Measurements from ENCODE around the gene PDRG1.
"Not testable (repeated sequence)": the region's sequence is repeated elsewhere in the genome, so short reads cannot be mapped to it uniquely, and the experiment has no call there.

PDRG1 gene

DNA sequence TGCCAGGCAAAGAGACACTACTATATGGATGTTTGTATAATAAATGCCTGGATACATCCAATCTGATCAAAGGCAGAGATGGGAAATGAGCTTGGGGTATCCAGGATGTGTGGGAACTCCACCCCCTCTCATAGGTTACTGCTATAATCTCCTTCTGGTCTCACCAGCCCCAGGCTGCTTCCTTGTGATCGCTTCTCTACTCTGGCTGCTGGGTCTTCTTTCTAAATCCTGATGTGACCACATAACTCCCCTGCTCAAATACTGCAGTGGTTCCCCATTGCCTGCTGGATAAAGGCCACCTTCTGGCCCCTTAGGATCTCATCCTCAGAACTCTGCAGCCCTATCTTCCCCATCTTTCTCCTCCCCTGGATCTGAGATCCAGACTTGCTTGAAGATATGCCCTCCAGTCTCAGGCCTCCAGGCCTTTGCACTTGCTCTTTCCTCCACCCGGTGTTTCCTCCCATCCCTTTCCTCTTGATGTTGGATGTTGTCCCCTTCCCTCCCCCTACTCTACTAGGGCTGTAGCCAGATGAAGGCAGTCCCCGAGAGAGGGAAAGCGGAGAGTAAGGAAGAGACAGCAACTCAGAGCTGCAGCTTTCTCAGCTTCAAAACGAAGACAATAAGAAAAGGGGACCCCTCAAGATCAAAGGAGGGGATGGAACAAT, 15.3 kb upstream of the PDRG1 start:
- no peak for DNase-seq

DNA sequence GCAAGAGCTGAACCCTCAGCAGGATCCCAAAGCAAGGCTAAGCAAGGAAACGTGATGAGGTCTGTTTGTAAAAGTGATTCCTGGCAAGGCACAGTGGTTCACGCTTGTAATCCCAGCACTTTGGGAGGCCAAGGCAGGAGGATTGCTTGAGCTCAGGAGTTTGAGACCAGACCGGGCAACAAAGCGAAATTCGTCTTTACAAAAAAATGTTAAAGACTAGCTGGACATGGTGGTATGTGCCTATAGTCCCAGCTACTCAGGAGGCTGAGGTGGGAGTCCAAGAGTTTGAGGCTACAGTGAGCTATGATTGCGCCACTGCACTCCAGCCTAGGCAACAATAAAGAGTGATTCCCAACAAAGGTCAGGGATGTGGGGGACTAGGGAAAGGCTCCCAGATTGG, 12.0 kb upstream of the PDRG1 start:
- no peak for DNase-seq

DNA sequence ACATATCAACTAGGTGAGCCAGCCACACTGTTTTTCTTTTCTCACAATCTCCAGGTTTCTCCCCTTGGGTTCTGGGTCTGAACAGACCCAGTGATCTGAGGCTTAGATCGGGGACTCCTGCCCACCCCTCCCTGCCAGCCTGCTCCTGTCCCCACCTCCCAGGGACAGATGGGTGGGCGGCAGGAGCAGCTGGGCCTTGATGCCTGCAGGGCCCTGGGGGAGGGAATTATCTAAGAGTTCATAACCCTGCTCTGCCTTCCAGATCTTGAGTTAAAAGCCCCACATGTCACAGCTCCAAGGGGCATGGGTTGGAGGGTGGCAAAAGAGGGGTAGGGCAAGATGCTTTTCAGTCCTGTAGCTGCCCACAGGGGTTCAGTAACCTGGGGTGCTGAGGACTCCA, 10.9 kb upstream of the PDRG1 start:
- no peak for DNase-seq

DNA sequence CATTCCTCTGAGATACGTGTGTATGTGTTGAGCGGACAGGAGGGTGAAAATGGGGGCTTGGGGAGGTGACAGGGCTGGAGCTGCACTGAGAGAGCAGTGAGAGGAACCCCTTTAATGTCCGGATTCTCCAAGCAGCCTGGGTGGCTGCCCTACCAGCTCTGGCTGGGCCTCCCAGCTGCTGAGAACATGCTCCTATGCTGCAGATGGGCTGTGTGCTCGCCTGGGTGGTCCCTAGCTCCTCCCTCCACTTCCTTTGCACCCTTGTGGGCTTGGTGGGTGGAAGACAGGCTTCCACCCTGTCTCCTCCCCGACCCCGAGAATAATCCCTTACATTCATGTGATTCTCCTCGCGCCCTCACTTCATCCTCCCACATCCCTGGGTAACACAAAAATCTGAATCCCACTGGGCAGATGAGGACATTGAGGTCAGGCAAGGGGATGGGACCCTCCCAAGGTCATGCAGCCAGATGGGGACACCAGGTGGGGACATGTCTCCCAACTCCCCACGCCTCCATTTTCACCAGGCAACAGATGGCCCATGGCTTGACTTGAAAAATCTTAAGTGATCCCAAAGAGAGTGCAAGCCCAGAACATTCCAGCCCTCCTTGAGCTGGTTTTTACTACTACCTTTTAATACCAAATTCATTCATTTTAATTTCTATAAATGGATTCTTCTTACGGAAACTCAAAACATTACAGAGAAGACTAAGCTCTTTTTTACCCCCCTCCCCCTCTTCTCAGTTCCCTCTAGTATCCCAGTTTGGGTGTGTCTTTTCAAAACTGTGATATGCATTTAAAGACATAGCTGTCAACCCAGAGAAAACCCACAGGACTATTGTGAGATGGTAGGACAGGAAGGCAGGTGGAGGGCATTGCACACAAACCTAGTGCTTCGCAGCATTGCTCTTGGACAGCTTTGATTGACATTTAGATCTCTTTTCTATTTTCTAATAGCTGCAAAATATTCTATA, 5.0 kb upstream of the PDRG1 start:
- no peak for DNase-seq

DNA sequence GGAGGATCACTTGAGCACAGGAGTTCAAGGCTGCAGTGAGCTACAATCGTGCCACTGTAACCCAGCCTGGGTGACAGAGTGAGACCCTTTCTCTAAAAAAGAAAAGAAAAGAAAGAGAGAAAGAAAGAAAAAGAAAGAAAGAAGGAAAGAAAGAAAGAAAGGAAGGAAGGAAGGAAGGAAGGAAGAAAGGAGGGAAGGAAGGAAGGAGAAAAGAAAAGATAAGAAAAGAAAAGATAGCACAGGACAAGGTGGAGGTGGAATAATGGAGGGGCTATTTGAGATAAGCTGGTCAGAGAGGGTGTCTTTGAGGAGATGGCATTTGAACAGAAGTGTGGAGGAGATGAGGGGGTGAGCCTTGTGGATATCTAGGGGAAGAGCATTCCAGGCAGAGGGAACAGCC, 2.7 kb upstream of the PDRG1 start:
- DNase-seq: no peak

DNA sequence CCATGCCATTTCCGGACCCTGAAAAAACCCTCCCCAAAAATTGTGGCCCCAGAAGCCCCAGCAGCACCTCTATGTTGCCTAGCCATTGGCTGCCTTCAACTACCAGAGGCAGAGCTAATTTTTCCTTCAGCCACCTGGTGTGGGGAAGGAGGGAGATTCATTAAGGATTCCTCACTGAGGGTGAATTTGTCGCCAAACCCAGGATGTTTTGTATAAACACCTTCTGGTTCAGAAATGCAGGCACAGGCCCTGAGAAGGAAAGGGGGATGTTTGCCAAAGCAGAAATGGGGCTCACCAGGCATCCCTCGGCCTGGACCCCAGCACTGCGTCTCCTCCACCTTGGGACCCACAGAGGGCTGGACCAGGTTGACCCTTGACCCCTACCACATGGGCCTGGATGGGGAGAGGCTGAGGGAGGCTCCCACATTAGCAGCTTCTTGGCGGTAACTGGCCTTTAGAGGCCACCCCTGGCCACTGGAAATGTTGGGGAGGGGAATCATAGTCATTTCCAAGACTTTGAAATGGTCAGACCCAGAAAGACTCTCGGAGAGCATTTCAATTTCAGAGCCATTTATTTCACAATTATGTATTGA, 1.8 kb upstream of the PDRG1 start:
- DNase-seq: no peak

DNA sequence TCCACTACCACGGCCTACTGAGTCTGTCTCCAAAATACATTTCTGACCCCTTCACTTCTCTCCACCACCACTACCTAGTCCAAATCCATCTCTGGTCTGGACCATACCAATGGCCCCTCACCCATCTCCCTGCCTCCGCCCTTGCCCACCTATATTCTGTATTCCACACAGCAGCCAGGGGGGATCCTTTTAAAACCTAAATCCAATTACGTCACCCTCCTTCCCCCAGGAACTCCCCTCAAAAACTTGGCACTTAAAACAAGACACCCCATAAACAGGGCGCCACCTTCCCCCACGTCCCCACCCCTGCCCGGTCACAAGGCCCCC, 680 bp downstream of the PDRG1 start:
- no peak for DNase-seq

DNA sequence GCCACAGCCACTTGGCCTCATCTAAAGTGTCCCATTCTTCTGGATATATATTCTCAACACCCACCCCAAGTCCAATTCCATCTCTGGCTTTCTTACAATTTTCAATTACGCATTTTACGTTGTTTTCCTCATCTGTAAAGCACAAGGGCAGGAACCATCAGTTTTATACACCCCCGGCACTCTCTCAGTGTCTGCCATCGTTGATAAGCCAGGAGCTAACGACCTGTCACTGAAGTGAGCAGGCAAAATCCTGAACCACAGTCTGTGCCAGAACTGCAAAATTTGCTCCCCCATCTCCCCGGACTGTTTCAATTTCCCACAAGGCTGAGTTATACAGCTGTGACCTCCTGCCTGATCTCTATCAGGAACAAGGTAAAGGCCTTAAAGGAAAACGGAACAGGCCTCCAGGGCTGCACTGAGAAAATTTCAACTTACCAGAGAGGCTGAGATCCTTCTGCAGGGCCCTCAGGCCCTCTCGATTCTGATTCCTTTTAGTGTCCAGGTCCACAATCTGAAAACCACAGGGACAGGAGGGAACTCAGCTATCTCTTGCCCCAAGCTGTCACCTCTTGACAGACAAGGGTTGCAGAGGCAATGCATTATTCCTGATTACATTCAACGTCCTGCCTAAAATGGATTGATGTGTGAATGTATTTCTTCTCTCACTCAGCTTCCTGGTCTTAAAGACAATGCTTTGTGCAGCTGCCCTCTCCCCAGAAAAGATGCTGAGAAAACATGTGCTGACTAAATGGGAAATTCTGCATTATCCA, 1.8 kb downstream of the PDRG1 start:
- DNase-seq: no peak

DNA sequence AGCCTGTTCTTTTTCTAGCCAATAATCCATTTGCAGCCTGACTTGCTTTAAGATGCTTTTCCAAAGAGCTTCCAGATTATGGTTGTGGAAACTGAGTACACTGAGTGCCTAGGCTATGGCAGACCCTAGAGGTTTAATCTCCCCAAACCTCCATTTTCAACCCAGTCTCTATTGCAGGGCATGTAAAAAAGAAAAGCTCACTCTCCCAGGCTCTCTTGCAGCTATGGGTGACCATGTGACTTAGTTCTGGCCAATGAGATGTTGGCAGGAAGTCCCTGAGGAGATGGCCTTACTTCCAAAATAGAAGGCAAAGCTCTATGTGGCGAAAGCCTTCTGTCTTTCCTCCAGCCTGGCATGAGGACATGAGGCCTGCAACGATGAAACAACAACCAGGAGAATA, 3.8 kb downstream of the PDRG1 start:
- DNase-seq: no peak

DNA sequence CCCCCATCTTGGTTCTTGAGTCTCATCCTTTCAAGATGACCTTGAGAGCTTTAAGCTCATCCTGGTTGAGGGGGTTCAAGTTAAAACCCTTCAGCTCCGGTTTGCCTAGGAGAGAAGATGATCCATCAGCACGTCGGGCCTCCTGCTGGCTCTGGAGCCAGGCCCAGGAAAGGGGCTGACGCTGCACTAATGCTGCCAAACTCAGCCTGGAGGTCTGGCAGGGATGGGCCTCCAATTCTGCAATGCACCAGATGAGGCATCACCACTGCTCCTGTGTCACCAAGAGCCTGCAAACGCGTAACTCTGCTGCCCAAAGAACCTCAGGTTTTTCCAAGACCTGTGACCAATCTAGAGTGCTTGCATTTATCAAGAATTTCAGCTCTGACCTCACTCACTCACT, 6.1 kb downstream of the PDRG1 start:
- DNase-seq: no peak

DNA sequence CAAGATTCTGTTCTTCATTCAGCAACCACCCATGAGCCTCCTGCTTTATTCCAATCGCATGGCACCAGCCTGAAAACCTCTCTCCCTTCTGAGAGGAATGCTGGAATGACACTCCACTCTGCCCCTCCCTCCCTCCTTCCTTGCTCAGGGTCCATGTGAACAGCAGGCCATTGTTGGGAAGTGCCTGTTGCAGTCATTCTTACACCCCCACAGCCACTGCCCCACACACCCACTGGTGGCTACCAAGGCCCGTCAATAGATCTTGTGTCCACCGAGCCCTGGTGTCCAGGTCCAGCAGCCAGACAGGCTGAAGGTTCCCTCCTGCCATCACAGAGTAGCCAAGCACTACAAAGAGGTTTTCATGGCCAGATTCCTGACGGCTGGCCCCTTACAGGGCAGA, 6.5 kb downstream of the PDRG1 start:
- no peak for DNase-seq

DNA sequence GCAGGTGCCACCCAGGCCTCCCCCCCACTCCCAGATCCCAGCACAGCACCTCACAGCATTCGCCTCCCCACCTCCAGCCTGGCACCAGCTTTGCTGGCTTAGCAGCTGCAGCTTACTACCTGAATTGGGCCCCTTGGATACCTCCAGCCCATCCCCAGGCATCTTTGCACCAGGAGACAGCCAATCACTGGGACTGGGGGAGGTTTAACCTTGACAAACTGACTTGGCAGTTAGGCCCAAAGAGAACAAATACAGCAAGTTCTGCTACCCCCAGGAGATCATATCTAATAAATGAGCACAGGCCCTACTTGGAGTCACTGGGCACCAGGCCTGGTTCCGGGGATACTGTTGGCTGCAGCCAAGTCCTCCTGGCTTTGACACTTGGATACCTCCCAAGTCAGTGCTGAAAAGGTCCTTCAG, 8.8 kb downstream of the PDRG1 start:
- DNase-seq: no peak

DNA sequence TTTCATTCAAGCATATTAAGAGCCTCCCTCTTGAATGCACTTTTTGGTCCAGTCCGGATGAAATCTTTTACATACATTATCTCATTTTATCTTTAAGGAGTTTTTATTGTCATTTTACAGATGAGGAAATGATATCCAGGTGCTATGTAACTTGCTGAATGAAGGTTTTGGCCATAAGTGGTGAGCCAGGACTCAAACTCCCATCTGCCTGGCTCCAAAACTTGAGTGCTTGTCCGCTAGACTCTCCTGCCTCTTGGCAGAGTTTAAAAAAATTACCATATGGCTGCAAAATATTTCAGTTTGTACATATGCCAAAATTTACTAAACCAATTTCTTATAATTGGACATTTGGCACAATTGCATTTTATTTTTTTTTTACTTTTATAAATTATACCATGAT, 12.2 kb downstream of the PDRG1 start:
- DNase-seq: no peak

DNA sequence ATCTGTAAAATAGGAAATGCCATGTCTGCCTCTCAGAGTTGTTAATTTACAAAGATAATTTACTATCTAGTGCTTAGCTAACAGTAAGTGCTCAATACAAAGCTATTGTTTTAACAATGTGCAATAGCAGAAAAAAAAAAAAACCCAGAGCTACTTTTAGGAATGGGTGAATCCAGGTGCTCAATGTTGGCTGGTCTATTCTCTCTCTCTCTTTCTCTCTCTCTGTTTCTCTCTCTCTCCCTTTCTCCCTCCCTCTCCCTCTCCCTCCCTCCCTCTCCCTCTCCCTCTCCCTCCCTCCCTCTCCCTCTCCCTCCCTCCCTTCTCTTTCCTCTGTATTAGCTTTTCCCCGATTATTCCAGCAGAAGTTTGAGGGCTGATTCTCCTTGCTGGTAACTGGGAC, 14.0 kb downstream of the PDRG1 start:
- DNase-seq: no peak

DNA sequence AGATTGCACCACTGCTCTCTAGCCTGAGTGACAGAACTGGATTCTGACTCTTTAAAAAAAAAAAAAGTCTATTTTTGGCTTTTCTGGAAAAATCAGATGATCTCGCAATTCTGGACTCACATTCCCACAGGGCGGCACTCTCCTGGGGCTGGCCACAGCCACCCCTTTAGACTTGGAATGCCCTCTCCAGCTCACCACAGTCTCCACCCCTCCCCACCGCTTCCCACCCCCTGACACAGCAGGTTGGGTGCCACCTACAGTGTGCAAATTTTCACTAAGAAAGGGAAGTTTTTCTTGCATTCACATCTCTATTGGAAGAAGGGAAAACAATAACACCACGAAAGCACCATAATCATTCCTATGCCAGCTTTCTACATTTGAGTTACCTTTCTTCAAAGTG, 15.4 kb downstream of the PDRG1 start:
- DNase-seq: no peak

DNA sequence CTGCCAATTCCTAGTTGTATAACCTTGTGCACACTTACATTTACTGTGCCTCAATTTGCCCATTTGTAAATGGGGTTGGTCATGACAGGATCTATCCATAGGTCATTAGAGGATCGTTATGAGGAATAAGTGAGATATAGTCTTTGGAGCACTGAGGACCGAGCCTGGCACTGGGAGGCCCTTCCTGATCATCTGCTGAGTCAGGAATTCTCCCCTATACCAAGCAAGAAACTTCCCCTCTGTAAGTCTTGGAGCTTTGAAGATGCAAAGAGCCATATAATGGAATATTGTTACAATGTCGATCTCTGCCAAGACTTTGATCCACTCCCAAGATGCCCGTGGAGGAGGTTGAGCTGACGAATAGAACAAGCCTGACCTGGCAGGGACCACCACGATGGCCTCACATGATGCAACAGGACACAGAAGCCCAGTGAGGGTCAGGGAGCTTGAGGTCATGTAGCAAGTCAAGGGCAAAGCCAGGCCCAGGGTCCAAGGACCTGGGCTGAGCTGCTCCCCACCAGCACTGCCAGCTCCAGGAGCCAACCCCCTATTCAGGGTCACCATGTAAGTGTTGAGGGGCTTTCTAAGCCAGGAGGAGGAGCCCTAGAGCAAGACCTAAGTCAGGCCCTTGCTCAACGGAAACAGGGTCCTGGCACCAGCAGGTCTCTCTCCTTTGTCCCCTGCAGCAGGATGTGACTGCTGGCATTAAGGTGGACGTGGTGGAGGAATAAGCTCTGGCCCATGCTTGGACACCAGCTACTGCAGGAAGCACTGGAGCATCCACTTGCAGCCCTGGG, 16.7 kb downstream of the PDRG1 start:
- no peak for DNase-seq

DNA sequence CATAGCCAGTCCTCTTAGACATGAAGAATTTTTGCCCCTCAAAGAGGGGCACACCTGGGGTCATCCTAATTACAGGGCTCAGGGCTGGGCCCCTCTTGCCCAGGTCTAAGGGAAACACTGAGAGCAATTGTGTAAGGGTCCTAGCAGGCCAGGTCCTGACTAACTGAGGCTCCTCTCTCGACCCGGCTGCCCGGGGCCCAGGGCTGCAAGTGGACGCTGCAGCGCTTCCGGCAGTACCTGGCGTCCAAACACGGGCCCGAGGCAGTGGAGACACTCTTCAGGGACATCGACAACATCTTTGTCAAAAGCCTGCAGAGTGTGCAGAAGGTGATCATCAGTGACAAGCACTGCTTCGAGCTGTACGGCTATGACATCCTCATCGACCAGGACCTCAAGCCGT, 17.4 kb downstream of the PDRG1 start:
- DNase-seq: no peak

DNA sequence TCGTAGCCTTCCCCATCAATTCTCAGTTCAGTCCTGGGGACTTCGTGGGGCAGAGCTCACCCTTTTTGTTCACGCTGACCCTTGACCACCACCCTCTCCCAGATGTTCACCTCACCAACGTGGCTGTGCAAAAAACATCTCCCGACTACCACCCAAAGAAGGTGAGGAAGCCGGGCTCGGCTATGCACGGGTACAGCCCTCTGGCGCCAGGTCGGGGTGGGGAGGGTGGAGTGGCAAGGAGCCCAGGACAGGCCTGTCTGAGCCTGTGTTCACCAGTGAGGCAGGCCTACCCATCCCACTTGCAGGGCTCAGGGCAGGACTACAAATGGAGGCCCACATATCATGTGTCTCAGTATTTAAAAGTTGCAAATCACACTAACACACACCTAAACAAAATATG, 18.1 kb downstream of the PDRG1 start:
- DNase-seq: no peak

DNA sequence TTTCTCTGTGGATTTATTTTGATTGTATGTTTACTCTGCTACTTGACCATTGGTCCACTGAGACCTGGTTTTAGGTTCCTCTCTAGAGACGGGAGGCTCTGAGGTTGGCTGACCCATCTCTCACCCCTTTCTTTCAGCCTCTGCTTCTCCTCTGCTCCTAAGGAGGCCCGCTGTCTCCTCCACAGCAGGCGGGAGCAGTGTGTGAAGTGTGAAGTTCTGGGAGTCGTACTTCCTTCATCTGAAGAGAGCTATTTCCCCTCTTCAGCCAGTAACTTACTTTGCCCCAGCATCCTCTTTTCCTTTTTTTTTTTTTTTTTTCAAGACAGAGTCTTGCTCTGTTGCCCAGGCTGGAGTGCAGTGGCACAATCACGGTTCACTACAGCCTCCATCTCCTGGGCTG, 21.1 kb downstream of the PDRG1 start:
- no peak for DNase-seq

DNA sequence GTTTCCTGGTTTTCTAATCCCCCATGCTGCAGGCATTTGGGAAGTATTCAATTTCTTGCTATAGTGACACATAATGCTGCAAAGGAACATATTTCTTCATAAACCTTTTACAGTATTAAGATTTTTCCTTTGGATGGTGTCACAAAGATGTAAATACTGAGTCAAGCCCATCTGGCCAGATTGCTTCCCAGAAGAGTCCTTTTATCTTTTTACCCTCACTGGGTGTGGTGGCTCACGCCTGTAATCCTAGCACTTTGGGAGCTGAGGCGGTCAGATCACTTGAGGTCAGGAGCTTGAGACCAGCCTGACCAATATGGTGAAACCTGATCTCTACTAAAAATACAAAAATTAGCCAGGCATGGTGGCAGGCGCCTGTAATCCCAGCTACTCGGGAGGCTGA, 22.2 kb downstream of the PDRG1 start:
- DNase-seq: not testable (repeated sequence)

DNA sequence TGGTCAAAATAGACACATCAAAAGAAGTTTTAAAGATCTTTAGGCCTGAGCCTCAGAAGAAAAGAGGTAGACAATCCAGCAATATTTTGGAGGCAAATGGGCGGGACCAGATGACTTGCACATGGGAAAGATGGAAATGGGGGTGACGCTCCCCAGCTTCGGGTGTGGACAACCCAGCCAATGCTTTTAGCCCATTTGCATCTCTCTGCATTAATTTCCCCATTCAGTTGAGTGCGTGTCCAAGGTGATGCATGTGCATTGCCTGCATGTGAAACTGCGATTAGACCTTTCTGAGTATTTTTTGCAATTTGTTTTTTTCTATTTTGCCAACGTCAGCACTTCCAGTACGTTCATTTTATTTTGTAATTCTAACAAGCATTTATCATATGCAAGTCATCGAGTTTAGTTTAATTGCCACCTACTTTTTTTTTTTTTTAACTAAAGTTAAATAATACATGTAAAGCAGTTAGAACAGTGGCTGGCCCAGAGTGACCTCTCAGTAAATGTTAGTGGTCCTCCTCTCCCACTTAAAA, 24.2 kb downstream of the PDRG1 start:
- DNase-seq: no peak

DNA sequence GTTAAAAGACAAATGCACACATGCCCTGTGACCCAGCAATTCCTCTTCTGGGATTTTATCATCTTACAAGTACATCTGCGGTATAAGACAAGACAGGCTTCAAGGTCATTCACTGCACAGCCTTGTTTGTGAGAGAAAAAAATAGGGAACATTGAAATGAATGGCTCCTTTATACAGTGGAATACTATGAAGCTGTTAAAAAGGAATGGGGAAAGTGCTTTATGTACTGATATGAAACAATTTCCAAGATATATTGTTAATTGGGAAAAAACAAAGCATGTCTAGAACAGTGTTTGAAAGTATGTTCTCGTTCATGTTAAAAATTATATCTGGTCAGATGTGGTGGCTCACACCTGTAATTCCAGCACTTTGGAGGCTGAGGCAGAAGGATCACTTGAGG, 25.4 kb downstream of the PDRG1 start:
- DNase-seq: no peak
